Globus pallidus (tissue), 1 donor: ENCODE data around the gene BMP8A.
"Not testable (repeated sequence)": the region's sequence is repeated elsewhere in the genome, so short reads cannot be mapped to it uniquely, and the experiment has no call there.

Experiments
- DNase-seq: peaks from one replicate; pipeline ENCODE4 v3.0.0-alpha.2; 2015; ENCODE audit warnings: low spot score

BMP8A gene

GRCh38 chr1:39527190-39527579 is 35.7 kb downstream of the BMP8A start:
- DNase-seq = not testable (repeated sequence)

DNA sequence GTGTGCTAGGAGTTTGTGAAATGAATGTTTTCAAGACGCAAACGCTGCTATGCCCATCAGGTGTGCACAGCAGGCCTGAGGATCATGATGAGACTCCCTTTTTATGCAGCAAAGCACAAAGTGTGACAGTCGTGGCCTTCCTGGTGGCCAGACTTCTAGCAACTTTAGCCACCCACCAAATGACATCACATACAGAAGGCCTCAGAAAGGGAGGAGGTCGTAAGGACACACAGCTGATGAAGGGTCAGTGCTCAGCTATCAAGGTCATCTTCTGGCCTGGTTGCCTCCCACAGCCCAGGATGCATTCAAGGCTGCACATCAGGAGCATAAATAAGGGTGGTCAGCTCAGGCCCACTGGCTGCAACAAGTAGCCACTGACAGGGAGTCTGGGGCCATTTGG is 36.6 kb downstream of the BMP8A start:
- DNase-seq = no peak

DNA sequence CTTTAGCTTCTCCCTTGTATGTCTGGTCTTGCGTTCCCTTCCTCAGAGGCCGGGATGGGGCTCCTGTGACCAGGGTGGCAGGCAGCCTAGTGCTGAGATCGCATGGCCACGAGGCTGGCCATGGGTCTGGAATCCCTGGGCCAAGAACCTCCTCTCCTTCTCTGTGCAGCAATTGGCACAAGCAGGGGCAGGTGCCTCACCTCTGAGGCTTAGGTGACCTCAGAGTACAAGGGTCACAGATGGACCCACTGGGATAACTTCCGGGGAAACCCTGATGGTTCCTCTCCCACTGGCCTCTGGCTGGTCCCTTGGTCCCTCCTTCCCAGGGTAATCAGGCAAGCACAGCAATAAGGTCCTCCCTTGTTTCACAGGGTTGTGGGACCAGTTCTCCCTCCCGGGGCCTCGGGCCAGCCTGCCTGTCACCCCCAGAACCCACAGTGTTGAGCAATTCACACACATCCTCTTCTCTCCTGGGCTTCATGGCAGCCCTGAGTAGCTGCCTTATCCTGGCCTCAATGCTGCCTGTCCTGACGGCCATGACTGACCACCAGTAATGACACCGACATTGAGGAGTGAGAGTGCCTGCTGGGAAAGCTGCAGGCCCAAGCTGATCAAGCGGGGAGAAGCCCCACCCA is 38.6 kb downstream of the BMP8A start:
- no peak for DNase-seq

DNA sequence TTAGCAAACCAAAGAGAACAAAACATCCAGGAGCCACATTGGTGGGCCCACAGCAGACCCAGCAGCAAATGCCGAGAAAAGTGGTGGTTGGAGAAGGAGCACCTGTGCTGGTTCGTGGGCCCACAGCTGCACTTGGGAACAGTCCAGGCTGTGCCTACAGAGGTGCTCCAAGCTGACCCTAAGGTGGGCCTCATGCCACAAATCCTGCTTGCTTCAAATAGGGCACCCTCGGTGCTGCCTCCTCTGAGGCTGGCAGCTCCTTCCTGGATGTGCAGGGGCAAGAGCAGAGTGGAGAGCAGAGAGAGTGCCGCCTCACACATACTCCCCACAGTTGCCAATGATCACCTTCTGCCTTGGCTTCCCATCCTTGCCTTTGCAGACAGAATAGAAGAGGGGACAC is 40.1 kb downstream of the BMP8A start:
- no peak for DNase-seq

- no peak for DNase-seq
Measured at GRCh38 chr1:39533442-39533841, 42.0 kb downstream of the BMP8A start.

DNA sequence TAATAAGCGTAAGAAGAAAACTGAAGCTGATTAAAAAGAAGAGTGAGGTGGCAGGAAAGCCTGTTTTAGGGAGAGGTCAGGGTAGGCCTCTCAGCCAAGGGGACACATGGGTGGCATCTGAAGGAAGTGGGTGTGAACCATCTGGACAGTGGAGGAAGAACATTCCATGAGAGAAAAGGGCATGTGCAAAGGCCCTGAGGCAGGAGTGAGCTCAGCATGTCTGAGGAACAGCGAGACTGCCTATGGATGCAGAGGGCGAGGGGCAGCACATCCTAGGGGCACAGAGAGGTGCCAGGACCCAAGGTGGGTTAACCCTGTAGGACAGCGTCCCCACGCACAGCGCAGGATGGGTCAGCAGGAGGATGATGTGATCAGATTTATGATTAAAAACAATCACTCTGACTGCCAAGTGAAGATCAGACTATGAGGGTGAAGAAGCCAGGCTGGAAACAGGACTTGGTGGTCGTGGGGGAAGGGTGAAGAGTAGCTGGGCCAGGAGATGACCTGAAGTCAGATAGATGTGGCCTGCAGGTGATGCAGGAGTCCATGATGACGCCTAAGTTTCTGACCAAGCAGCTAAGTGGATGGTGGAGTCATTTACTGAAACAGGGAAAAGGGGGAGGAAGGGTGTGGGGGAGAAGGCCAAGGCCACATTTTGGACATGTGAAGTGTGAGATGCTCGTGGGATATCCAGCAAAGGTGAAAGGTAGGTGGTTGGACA is 47.3 kb downstream of the BMP8A start:
- no peak for DNase-seq

DNA sequence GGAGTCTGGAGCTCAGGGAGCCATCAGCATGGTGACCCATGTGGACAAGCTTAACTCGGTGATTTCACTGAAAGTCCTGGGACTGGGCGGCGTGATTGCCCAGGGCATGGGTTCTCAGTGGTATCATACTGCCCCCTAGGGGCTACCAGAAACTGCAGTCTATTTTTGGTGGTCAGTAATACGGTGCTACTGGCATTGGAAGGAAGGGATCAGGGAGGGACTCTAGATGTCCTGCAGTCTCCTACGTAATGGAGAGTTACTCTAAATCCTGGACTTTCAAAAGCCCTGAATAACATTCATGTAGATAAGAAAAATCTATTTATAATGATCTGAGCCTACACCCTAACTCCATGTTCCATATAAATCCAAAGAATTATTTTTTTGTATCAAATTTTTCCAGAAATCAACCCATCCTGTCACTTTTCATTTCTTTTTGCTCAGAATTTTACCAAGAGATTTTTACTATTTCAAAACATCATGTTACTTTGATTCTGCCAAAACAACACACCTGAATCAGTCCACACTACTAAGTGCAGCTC is 47.9 kb downstream of the BMP8A start:
- DNase-seq = peak; percentile 87

- DNase-seq = peak; percentile 83
Measured at GRCh38 chr1:39540504-39541031, 49.1 kb downstream of the BMP8A start.

GRCh38 chr1:39542924-39543323 is 51.5 kb downstream of the BMP8A start:
- no peak for DNase-seq

- no peak for DNase-seq
Measured at GRCh38 chr1:39544327-39544726, 52.9 kb downstream of the BMP8A start.

GRCh38 chr1:39545531-39545930 is 54.1 kb downstream of the BMP8A start:
- DNase-seq = no peak

- DNase-seq = no peak
Measured at GRCh38 chr1:39554277-39554676, 62.8 kb downstream of the BMP8A start.

DNA sequence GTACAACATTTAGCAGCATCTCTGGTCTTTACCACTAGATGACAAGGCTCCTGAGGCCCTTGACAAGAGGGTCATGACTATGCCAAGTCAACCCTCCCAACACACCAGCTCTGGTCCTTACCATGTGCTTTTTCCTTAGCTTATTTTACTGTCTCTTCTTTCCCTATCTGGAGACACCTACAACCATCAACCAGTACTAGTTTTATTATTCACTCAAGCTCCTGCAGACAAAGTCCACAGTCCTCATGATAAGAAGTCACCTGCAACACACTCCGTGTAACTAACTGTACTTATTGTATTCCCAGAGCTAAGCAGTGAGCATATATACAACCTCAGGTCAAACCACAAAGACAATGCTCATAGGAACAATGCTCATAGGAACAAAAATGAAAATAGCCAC is 69.8 kb downstream of the BMP8A start:
- no peak for DNase-seq

DNA sequence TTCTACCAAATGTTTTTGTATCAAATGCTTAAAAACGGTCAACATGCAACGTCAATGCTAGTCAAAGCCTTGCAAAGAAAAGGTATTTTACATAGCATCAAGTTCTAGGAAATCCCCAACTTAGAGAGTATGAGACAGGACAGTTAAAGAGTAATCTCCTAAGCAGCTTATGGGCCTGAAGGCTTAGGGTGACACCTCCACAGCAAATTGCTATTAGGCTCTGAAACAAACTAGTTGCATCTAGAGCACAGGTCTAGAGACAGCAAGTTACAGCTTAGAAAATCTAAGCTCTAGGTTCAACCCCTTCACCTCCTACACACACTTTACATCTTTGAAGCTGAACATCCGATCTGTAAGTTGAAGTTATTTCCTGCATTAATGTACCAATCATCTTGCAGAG is 71.5 kb downstream of the BMP8A start:
- no peak for DNase-seq

- no peak for DNase-seq
Measured at GRCh38 chr1:39563669-39564068, 72.2 kb downstream of the BMP8A start.

DNA sequence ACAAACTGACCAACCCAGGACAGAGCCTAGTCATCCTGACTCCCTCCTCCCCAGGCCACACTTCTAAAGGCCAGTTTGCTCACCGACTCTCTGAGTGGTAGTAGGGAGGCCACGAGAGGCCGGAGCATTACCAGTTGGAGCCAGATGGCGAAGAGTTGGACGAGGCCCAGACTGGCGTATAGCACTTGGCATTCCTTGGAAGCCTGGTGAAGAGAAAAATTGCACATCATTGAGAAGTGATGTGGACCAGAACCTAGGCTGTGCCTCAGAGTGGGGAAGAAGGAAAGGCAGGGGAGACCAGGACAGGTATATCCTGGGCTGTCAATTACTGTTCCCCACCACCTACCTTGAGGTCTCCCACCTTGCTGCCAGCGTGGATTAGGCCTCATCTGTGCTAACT is 72.9 kb downstream of the BMP8A start:
- DNase-seq = no peak

DNA sequence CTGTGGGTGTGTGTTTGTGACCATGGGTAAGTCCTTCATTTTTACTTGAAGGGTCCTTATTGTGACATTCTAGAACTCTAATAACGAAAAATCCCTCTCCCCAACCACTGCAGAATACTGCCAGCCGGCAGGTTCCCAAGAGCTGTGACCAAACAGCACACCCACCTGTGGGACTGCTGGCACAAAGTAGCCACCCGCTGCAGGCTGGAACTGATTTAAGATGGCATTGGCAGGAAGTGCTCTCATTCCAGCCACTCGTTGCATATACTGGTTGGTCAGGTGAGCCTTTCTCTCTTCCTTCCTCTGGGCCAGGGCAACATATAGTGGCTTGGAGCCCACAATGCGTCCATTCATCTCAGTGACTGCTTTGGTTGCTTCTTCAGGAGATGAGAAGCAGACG is 73.5 kb downstream of the BMP8A start:
- no peak for DNase-seq

DNA sequence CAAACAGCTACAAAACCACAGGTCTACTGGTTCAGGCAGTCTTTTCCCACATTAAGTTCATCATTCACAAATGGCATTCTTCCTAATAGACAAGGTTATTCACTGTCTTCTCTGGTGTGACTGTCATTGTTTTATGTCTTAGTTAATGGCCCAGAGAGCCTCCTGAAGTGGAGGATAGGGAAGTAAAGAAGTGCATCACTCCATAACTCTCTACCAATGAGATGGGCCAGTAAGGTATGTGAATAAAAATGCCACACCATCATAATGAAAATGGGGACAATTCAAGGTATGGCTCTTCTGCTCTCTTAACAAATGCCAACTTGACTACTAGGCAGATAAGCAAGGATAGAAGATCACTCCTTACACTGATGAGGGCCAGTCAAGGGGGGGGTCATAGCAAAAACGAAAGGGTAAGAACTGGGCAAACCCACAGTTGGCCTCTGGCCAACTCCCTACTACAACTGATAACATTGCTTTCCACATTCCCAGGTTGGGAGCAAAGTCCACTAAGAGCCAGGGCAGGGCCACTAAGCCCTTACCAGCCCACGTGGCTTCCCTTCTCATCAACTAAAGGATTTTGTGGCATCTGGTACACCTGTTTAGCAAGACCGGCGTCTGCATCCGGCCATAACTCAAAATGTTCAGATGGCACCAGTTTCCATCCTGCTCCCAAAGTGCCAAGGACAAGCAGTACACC is 75.2 kb downstream of the BMP8A start:
- DNase-seq = no peak

GRCh38 chr1:39567302-39567701 is 75.9 kb downstream of the BMP8A start:
- DNase-seq = no peak

DNA sequence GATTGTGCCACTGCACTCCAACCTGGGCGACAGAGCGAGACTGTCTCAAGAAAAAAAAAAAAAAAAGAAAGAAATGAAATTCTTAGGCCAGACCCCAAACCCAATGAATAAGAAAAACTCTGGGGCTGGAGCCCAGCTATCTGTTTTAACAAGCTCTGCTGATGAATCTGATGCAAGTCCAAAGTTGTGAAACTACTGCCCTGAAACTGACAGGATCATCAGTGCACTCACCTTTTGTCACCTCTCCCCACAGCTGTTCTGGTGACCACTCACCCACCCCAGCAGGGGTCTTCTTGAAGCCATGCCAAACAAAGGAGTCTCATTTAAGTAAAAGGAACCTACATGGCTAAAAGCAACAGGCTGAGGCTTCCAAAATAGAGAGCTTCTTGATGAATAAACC is 76.8 kb downstream of the BMP8A start:
- DNase-seq = no peak

DNA sequence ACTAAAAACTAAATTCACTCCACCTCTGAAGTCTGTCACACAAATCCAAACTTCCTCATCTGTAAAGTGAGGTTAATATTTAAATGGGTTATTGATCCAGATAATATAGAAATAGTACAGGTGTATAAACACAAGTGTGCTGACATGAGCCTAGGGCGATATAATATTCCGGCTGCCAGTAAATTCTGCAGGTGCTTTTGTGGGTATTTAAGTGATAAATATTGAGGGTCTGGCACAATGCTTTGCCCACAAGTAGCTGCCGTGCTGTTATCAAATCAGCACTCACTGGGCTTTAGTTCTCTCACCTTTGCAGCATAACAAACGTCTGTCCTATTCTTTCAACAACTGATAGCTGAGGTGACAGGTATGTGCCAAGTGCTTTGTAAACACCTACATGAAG is 77.6 kb downstream of the BMP8A start:
- DNase-seq = no peak

GRCh38 chr1:39570477-39571177 is 79.2 kb downstream of the BMP8A start:
- DNase-seq = no peak
